ENCODE measurements around the gene PELO. TPM values are rescaled to one million over a fixed set of nuclear protein-coding genes. Genes with fewer than 3 reads are reported as not detected.

PELO gene
- polyA plus RNA-seq, 1 donor: 14.1 TPM

DNA sequence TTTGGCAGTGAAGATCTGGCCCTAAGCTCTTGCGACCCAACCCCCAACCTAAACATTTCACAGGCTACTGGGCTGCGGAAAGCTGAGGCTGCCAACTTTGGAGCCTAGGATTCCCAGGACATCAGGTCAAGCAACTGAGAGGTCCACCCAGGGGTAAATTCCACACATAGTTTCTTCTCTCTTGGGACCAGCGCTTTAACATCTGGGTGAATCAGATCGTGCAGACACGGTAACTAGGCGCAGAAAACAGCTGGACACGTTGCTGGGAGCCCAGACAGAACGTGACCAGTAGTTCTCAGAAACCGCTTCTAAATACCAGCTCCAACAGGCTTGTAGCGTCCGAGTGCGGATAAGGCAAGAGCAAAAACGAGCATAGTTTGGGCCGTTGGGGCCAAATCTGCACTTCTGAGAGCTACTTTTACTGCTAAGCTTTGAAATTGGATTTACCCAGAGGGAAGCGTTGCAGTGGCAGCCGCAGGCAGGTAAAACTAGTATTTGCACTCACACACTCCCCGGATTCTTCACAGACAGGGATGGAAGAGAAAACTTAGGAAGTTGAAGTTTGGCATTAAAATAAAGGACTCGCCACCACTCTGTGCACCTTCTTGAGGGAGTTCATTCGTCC is 11.8 kb downstream of the PELO start:
- H3K27me3 ChIP-seq (ENCODE audit: control insufficient read depth, insufficient read depth, low read length): no peaks in the 10 kb centered on the region
- DNase-seq: peak; percentile 44 to 77
- no peaks in the 10 kb centered on the region for H3K9me3 ChIP-seq (ENCODE audit: control insufficient read depth, low read depth, low read length)
- peak overlapping the region; percentile 71 for H3K4me3 ChIP-seq (ENCODE audit: low read length)
- peak overlapping the region; percentile 87 for H3K27ac ChIP-seq (ENCODE audit: low read length)
- WGBS (ENCODE audit: insufficient coverage, low lambda C conversion rate): 0% methylated on average over 1 of the region's 19 CpGs
- peaks cover 12% of the 10 kb centered on the region for H3K4me1 ChIP-seq (ENCODE audit: control insufficient read depth, insufficient read depth, low read length)
- peaks cover 7% of the 10 kb centered on the region for H3K36me3 ChIP-seq (ENCODE audit: control insufficient read depth, insufficient read depth, low read length)

- DNase-seq: peak; percentile 94 to 95
- Histone ChIP-seq H3K27ac (ENCODE audit: low read length) (peak overlapping the region; percentile 87), H3K4me3 (ENCODE audit: low read length) (peak overlapping the region; percentile 71), H3K36me3 (ENCODE audit: control insufficient read depth, insufficient read depth, low read length) (peaks cover 7% of the 10 kb centered on the region), H3K27me3 (ENCODE audit: control insufficient read depth, insufficient read depth, low read length) (no peaks in the 10 kb centered on the region), H3K4me1 (ENCODE audit: control insufficient read depth, insufficient read depth, low read length) (peaks cover 15% of the 10 kb centered on the region), H3K9me3 (ENCODE audit: control insufficient read depth, low read depth, low read length) (no peaks in the 10 kb centered on the region)
- whole genome bisulfite sequencing (ENCODE audit: insufficient coverage, low lambda C conversion rate): no CpG with 5 or more reads among the region's 34 CpGs
Observed at GRCh38 chr5:52799983-52800393, 12.3 kb downstream of the PELO start.

DNA sequence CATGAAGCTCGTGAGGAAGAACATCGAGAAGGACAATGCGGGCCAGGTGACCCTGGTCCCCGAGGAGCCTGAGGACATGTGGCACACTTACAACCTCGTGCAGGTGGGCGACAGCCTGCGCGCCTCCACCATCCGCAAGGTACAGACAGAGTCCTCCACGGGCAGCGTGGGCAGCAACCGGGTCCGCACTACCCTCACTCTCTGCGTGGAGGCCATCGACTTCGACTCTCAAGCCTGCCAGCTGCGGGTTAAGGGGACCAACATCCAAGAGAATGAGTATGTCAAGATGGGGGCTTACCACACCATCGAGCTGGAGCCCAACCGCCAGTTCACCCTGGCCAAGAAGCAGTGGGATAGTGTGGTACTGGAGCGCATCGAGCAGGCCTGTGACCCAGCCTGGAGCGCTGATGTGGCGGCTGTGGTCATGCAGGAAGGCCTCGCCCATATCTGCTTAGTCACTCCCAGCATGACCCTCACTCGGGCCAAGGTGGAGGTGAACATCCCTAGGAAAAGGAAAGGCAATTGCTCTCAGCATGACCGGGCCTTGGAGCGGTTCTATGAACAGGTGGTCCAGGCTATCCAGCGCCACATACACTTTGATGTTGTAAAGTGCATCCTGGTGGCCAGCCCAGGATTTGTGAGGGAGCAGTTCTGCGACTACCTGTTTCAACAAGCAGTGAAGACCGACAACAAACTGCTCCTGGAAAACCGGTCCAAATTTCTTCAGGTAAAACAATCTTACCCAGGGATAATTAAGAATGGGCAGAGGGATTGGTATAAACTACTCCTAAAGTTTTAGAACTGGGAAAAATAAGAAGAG is 12.9 kb downstream of the PELO start:
- 25% methylated on average over 1 of the region's 31 CpGs for WGBS (ENCODE audit: insufficient coverage, low lambda C conversion rate)
- DNase-seq: peak; percentile 59 to 83
- peaks cover 19% of the 10 kb centered on the region for H3K4me1 ChIP-seq (ENCODE audit: control insufficient read depth, insufficient read depth, low read length)

GRCh38 chr5:52801329-52801728 is 13.6 kb downstream of the PELO start:
- H3K9me3 ChIP-seq (ENCODE audit: control insufficient read depth, low read depth, low read length): no peaks in the 10 kb centered on the region
- H3K27ac ChIP-seq (ENCODE audit: low read length): peak overlapping the region; percentile 87
- peak overlapping the region; percentile 71 for H3K4me3 ChIP-seq (ENCODE audit: low read length)
- DNase-seq: peak in 1 of 2 donors; percentile 32
- H3K4me1 ChIP-seq (ENCODE audit: control insufficient read depth, insufficient read depth, low read length): peaks cover 19% of the 10 kb centered on the region
- peaks cover 10% of the 10 kb centered on the region for H3K36me3 ChIP-seq (ENCODE audit: control insufficient read depth, insufficient read depth, low read length)
- no CpG with 5 or more reads among the region's 8 CpGs for WGBS (ENCODE audit: insufficient coverage, low lambda C conversion rate)
- no peaks in the 10 kb centered on the region for H3K27me3 ChIP-seq (ENCODE audit: control insufficient read depth, insufficient read depth, low read length)

More for the DNA sequence above, 12.9 kb downstream of the PELO start:
- Histone ChIP-seq H3K36me3 (ENCODE audit: control insufficient read depth, insufficient read depth, low read length) (peaks cover 8% of the 10 kb centered on the region), H3K9me3 (ENCODE audit: control insufficient read depth, low read depth, low read length) (no peaks in the 10 kb centered on the region), H3K4me3 (ENCODE audit: low read length) (peak overlapping the region; percentile 71), H3K27me3 (ENCODE audit: control insufficient read depth, insufficient read depth, low read length) (no peaks in the 10 kb centered on the region), H3K27ac (ENCODE audit: low read length) (peak overlapping the region; percentile 87)

DNA sequence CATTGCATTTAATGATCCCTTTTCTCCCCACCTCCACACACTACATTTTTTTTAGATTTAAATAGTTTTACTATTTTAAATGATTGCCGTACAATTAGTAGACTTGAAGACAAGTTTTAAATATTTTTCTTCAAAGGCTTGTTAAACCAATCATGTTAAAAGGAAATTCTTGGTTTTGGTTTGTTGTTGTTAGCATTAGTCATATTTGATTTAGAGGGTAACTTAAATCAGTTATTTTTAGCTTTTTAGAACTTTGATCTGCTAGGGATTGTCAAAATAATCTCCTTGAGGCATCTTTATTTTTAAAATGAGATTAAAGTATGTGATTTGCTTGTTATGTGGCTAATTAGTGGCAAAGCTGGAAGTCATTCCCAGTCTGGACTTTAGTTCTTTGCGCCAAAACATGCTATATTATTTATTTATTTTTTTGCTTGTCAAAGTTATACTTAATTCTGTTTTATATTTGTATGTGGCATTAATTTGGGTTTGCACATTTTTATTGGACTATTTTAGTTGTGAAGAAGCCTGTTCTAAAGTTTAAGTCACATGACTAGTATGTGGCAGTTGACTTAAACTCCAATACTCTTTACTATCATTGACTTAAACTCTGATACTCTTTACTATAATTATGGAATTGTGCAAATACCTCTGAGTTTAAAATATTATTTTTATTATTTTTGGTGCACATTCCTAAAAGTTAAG is 14.7 kb downstream of the PELO start:
- Histone ChIP-seq H3K4me1 (ENCODE audit: control insufficient read depth, insufficient read depth, low read length) (peaks cover 19% of the 10 kb centered on the region), H3K27me3 (ENCODE audit: control insufficient read depth, insufficient read depth, low read length) (no peaks in the 10 kb centered on the region), H3K9me3 (ENCODE audit: control insufficient read depth, low read depth, low read length) (no peaks in the 10 kb centered on the region), H3K36me3 (ENCODE audit: control insufficient read depth, insufficient read depth, low read length) (peaks cover 10% of the 10 kb centered on the region), H3K4me3 (ENCODE audit: low read length) (peak overlapping the region; percentile 71), H3K27ac (ENCODE audit: low read length) (peak overlapping the region; percentile 4)
- WGBS (ENCODE audit: insufficient coverage, low lambda C conversion rate): 60% methylated on average over 1 of the region's 2 CpGs
- no peak for DNase-seq

DNA sequence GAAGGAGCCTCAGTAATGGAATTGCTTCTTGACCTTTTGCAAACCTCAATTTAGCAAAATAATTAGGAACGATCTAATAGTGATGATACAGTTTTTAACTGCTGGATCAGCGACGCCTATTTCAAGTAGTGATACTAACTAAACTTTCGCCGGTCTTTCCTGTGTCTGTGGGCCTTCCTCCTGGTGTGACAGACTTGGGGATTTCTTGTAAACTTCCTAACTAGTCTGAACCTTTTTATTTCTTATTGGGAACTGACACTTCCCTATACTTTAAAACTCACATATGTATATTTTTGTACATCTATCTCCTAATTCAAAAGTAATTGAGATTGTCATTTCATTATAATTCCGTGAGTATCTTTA is 15.2 kb downstream of the PELO start:
- H3K4me1 ChIP-seq (ENCODE audit: control insufficient read depth, insufficient read depth, low read length): peaks cover 19% of the 10 kb centered on the region
- no peak overlapping the region for H3K27ac ChIP-seq (ENCODE audit: low read length)
- no peaks in the 10 kb centered on the region for H3K27me3 ChIP-seq (ENCODE audit: control insufficient read depth, insufficient read depth, low read length)
- no peak for DNase-seq
- H3K9me3 ChIP-seq (ENCODE audit: control insufficient read depth, low read depth, low read length): no peaks in the 10 kb centered on the region
- WGBS (ENCODE audit: insufficient coverage, low lambda C conversion rate): 74% methylated on average over 6 of the region's 6 CpGs
- no peak overlapping the region for H3K4me3 ChIP-seq (ENCODE audit: low read length)
- peaks cover 10% of the 10 kb centered on the region for H3K36me3 ChIP-seq (ENCODE audit: control insufficient read depth, insufficient read depth, low read length)

GRCh38 chr5:52804387-52804791 is 16.7 kb downstream of the PELO start:
- Histone ChIP-seq H3K36me3 (ENCODE audit: control insufficient read depth, insufficient read depth, low read length) (peaks cover 10% of the 10 kb centered on the region), H3K4me3 (ENCODE audit: low read length) (no peak overlapping the region), H3K27ac (ENCODE audit: low read length) (peak overlapping the region; percentile 76), H3K4me1 (ENCODE audit: control insufficient read depth, insufficient read depth, low read length) (peaks cover 19% of the 10 kb centered on the region), H3K27me3 (ENCODE audit: control insufficient read depth, insufficient read depth, low read length) (no peaks in the 10 kb centered on the region), H3K9me3 (ENCODE audit: control insufficient read depth, low read depth, low read length) (no peaks in the 10 kb centered on the region)
- 29% methylated on average over 1 of the region's 2 CpGs for WGBS (ENCODE audit: insufficient coverage, low lambda C conversion rate)
- peak in 1 of 2 donors; percentile 74 for DNase-seq

DNA sequence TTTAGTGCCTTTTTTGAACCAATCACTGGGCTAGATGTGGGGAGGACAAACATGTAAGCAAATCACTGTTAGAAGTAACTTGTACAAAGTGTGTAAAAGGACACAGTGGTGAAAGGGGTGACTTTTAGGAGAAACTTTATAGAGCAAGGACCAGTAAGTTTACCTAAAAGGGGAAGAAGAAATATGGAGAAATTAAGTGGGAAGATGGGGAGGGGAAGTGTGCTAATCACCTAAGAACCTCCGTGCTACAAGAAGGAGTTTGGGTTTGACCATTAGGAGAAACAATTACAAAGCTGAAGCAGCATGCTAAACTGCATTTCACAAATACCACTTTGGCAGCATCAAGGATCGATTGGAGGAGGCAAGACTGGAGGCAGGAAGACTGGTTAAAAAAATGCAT is 17.3 kb downstream of the PELO start:
- Histone ChIP-seq H3K4me1 (ENCODE audit: control insufficient read depth, insufficient read depth, low read length) (peaks cover 19% of the 10 kb centered on the region), H3K9me3 (ENCODE audit: control insufficient read depth, low read depth, low read length) (no peaks in the 10 kb centered on the region), H3K36me3 (ENCODE audit: control insufficient read depth, insufficient read depth, low read length) (peaks cover 10% of the 10 kb centered on the region), H3K4me3 (ENCODE audit: low read length) (no peak overlapping the region), H3K27me3 (ENCODE audit: control insufficient read depth, insufficient read depth, low read length) (no peaks in the 10 kb centered on the region), H3K27ac (ENCODE audit: low read length) (peak overlapping the region; percentile 76)
- no peak for DNase-seq
- no CpG with 5 or more reads among the region's 2 CpGs for WGBS (ENCODE audit: insufficient coverage, low lambda C conversion rate)

GRCh38 chr5:52805615-52806014 is 17.9 kb downstream of the PELO start:
- no peak overlapping the region for H3K4me3 ChIP-seq (ENCODE audit: low read length)
- DNase-seq: no peak
- peaks cover 19% of the 10 kb centered on the region for H3K4me1 ChIP-seq (ENCODE audit: control insufficient read depth, insufficient read depth, low read length)
- no peak overlapping the region for H3K27ac ChIP-seq (ENCODE audit: low read length)
- H3K27me3 ChIP-seq (ENCODE audit: control insufficient read depth, insufficient read depth, low read length): no peaks in the 10 kb centered on the region
- WGBS (ENCODE audit: insufficient coverage, low lambda C conversion rate): no CpG with 5 or more reads among the region's 2 CpGs
- peaks cover 10% of the 10 kb centered on the region for H3K36me3 ChIP-seq (ENCODE audit: control insufficient read depth, insufficient read depth, low read length)
- no peaks in the 10 kb centered on the region for H3K9me3 ChIP-seq (ENCODE audit: control insufficient read depth, low read depth, low read length)

- H3K27ac ChIP-seq (ENCODE audit: low read length): no peak overlapping the region
Observed at GRCh38 chr5:52807037-52807436, 19.3 kb downstream of the PELO start.

More at GRCh38 chr5:52807037-52807436, 19.3 kb downstream of the PELO start:
- no peak for DNase-seq
- peaks cover 11% of the 10 kb centered on the region for H3K4me1 ChIP-seq (ENCODE audit: control insufficient read depth, insufficient read depth, low read length)
- no peak overlapping the region for H3K4me3 ChIP-seq (ENCODE audit: low read length)
- no peaks in the 10 kb centered on the region for H3K9me3 ChIP-seq (ENCODE audit: control insufficient read depth, low read depth, low read length)
- peaks cover 7% of the 10 kb centered on the region for H3K36me3 ChIP-seq (ENCODE audit: control insufficient read depth, insufficient read depth, low read length)
- H3K27me3 ChIP-seq (ENCODE audit: control insufficient read depth, insufficient read depth, low read length): no peaks in the 10 kb centered on the region
